GM08714 (cell line): ENCODE measurements around the gene HIF1A.

Source experiments
- H3K4me3 ChIP-seq: fragments of 200-500 bp; sonication (Bioruptor generic); 2 replicates; pipeline ENCODE4 v1.5.1; 2014; ENCODE audit warnings: mild to moderate bottlenecking, low read length, inconsistent platforms
- ZNF274 ChIP-seq: IDR thresholded peaks from 2 replicates; pipeline ENCODE4 v1.6.1; 2012; ENCODE audit warnings: mild to moderate bottlenecking, low read depth, low read length

HIF1A gene

DNA sequence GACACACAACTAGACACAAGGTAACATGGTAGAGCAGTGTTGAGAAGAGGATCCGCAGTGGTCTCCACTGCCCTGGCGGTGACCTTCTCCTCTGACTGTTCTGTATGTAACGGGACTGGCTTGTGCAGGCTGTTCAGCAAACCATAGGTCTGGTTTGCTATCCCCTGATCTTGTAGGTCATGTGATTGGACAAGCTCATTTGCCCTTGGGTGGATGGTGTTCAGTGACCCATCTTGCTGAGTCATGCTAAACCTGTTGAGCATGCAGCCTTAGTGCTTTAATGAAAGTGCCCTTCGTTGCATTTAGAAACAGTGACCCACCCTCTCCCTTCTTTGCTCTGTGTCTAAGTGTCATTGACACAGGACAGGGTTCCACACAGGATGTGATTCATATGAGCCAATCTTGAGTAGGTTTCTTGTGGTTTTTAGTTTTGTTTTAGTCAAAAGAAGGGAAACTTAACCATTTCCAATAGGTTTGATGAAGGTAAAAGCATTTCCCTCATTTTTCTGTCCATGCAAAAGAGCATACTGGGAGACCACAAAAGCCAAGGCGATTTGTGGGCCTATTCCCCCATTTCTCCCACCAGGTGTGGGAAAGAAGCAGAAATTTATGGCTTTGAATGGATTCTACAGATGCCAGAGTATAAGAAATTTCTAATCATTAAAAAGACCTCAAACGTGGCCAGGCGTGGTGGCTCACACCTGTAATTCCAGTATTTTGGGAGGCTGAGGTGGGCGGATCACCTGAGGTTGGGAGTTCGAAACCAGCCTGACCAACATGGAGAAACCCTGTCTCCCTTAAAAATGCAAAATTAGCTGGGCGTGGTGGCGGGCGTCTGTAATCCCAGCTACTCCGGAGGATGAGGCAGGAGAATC, 32.6 kb upstream of the HIF1A start:
- TF ChIP-seq ZNF274: no peak
- H3K4me3 ChIP-seq: peak overlapping the region; percentile 59; the same call in 1 of the 2 replicates

DNA sequence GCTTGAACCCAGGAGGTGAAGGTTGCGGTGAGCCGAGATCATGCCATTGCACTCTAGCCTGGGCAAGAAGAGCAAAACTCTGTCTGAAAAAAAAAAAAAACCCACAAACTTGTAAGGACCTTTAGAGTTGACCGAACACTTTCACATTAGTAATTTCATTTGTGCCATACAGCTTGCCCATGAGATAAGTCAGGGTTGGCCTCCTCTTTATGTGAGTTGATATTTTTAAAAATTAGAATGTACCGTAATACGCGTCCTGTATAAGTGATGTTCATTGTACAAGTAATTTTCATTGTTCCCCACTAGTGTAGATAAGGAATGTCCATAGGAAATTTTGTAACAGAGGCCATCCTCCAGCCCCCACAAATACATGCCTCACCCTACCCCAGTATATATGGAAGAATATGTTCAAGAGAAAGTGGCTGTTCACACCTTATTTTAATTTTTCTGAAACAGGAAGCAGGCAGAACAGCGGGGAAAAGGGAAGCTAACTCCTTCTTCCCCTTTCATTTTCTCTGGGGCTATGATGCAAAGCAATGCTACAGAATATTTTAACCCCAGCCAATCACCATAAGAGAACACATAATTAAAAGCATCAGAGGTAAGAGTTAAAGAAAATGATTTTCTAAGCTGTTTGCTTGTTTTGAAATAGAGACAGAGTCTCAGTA, 31.9 kb upstream of the HIF1A start:
- TF ChIP-seq ZNF274: no peak
- H3K4me3 ChIP-seq: peak overlapping the region; percentile 59; the same call in 1 of the 2 replicates

DNA sequence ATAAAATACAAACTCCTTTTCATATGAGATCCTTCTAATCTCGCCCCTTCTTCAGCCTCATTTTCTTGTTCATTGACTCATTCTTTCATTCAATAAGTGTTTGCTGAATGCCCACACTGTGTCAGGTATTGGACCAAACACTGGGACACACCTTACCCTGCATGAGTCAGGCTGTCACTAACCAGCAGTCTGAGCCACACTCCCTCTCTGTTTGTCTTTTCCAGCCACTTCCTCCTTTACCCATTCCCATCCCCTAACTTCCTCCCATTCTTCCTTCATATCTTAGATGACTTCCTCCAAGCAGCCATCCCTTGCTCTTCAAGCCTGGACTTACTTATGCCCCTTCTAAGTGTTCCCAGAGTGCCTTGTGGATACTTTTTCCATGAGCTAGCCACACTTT, 27.0 kb upstream of the HIF1A start:
- no peak for TF ChIP-seq ZNF274
- no peak overlapping the region for H3K4me3 ChIP-seq

DNA sequence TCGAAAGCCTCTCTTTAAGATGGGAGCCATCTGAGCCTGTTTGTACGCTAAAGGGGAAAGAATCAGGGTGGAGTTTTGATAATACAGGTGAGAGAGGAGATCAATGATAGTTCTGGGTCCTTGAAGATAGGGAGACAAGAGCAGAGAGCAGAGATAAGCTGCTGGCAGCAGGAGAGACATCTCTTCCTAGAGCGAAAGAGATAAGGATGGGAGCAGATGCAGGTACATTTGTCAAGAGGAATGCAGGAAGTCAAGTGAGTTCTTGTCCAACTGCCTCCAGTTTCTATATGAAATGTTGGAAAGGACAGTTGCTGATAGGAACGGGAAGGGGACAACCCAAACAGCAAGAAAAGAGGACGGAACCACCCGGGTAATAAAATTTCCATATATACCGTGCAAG, 24.7 kb upstream of the HIF1A start:
- no peak for TF ChIP-seq ZNF274
- H3K4me3 ChIP-seq: no peak overlapping the region; the same call in 1 of the 2 replicates

DNA sequence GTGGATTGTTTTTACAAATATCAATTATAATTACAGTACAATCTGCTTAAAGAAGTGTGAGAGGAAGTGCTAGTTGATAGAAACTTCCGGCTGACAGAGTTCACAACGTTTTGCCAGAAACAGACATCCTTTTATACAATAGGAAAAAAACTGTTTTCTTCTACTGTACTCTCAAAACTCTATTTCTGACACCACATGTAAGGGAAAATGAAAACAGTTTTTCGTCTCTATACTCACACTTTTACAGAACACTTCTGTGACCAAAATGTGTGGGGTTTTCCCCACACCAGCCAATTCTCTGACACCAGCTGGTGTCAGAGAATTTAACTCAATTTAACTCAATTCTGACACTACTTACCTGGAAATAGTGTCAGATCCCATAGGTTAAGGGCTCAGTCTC, 24.2 kb upstream of the HIF1A start:
- H3K4me3 ChIP-seq: peak overlapping the region; percentile 36; the same call in 1 of the 2 replicates
- no peak for TF ChIP-seq ZNF274

DNA sequence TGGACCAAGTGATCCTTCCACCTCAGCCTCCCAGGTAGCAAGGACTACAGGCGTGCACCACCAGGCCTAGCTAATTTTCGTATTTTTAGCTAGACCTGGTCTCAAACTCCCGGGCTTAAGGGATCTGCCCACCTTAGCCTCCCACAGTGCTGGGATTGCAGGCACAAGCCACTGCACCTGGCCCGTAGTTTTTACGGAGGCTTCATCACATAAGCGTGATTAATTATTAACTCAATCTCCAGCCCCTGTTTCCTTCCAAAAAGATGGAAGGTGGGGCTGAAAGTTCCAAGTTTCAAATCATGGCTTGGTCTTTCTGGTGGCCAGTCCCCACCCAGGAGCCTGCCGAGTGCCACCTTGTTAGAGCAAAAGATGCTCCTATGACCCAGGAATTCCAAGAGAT, 22.5 kb upstream of the HIF1A start:
- TF ChIP-seq ZNF274: no peak
- H3K4me3 ChIP-seq: no peak overlapping the region

DNA sequence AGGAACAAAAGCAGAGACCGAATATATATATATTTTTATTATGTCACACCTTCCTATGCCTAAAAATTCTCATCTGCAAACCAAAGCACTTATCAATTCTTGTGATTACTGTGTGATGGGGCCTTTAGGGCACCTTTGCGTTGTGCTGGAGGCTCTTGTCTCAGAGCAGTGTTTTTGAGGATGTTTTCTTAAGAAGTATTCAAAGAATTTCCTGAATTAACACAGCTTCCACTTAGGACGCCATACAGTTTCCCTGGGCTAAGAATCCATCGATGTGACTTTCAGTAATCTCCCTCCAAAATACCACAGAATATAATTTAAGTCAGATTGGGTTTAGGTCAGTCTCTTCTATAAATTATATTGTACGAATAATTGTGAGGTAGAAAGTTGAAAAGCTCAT, 22.0 kb upstream of the HIF1A start:
- no peak for TF ChIP-seq ZNF274
- no peak overlapping the region for H3K4me3 ChIP-seq

DNA sequence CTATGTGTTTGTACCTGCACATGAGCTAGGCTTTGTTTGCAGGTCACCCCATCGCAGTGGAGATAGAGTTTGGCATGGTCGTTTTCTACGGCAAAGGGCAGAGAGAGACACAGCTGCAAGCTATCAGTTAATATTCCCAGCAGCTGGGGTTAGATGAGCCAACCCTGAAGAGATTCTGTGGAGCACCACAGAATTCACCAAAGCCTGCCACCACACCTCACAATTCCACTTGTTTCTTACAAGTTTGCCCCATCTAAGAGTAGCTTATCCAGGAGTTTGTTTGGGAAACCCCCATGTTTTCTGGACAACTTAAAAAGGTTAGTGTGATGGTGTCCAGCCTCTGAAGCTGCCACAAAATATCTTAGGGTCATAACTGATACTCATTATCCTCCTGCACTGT, 20.0 kb upstream of the HIF1A start:
- TF ChIP-seq ZNF274: no peak
- no peak overlapping the region for H3K4me3 ChIP-seq

DNA sequence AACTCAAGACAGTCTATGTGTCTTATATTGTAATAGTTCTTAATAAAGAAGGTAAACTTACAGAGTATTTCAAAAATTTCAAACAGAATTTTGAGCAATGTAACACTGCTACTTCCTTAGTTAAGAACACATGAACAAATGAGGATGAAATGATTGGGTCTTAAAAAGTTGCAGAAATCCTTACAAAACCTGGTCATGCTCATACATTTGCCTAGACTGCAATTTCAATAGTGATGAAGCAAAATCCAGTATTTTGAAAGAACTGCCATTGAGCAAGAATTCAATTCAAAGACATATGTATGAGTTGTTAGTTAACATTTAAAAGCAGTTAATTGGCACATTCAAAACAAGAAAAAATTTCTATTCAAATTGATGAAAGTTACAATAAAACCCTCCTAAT, 17.8 kb upstream of the HIF1A start:
- no peak for TF ChIP-seq ZNF274
- no peak overlapping the region for H3K4me3 ChIP-seq

DNA sequence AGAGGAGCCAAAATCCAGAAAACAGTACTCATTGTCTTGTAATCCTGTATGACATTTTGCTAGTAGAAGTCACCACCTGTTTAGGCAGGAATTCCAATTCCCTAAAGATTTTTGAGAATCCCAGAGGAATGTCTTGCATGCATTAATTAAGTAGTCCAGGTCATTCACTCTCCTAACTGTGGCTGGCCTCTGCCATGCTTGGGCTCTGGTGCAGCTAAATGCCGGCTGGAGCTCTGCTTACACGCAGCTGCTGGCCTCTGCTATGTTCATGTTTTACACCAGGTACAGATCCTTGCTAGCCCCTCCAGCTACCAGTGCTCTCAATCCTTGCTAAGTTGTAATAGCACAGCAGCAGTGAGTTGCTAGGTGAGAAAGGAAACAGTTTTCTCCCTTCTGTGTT, 16.3 kb upstream of the HIF1A start:
- no peak for TF ChIP-seq ZNF274
- H3K4me3 ChIP-seq: no peak overlapping the region

DNA sequence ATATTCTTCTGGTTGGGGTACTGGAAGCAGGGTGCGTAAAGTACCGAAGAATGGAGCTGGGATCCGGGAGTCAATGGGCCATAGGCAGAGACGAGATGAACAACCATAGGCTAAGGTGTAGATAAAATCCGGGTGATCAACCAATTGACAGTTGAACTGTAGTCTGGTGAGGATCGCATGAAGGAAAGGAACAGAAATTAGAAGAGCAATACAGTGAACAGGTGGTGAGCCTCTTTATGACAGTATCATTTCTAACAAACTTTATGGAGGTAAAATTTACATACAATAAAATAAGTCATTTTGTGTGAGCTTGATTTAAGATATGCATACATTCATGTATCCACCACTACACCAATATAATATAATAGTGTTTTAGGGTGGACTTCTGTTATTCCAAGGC, 13.9 kb upstream of the HIF1A start:
- H3K4me3 ChIP-seq: no peak overlapping the region
- TF ChIP-seq ZNF274: no peak

DNA sequence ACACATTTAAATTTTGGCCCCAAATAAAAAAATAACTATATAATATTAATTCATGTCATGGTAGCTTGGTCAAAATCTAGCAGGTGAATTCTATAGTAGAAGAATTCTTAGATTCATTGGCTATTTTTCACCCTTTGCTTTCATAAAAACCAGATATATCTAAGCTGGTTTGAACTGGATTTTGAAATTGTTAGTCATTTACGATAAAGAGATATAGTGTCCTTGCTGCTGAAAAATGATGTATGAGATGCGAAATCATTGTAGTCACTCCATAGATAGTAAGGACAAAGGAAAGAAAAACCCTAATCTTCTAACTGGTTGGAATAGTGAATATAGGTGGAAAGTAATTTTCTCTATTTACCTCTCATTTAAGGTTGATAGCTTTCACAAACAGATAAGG, 12.2 kb upstream of the HIF1A start:
- no peak for TF ChIP-seq ZNF274
- no peak overlapping the region for H3K4me3 ChIP-seq

DNA sequence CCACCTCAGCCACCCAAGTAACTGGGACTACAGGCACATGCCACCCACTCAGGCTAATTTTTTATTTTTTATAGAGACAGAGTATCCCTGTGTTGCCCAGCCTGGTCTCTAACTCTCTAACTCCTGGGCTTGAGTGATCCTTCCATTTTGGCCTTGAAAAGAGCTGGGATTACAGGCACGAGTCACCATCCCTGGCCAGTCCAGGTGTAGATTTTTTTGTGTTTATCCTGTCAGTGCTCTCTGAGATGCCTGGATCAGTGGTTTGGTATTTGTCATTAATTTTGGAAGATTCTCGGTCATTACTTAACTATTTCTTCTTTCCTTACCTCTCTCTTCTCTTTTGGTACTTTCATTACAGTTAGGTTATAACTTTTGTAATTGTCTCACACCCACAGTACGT, 5.3 kb upstream of the HIF1A start:
- H3K4me3 ChIP-seq: no peak overlapping the region
- TF ChIP-seq ZNF274: no peak

DNA sequence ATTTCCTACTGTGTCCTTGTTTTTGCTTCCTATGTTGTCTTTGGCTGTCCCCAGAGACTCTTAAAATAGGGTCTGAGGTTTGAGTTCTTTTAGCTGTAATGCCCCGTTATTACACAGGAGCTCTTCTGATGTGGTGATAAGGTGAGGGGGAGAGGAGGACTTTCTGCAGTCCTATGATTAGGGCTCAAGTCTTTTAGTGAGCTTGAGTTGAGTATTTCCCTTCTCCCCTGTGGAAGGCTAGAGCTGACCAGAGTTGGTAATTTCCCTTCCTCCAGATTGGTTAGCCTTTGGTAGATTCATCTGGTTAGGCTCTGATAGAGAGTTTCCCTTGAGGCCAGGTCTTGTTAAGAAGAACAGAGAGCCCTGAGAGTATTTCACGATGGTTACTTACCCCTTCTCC, 4.3 kb upstream of the HIF1A start:
- no peak overlapping the region for H3K4me3 ChIP-seq
- no peak for TF ChIP-seq ZNF274

DNA sequence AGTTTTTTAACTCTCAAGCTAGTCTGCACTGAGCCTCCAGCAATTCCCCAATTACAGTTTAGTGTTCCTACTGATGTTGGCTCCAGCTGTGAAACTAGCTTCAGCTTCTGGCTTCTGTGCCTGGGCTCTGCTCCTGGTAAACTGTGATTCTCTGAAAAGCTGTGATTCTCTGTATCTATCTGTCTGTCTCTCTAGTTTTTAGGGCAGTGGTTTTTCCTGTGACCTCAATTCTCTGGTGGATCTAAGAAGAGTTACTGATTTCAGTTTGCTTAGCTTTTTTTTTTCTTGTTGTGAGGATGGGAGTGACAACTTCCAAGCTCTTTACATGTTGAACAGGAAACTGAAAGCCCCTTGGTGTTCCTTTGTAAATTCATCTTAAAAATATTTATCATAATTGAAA, 3.8 kb upstream of the HIF1A start:
- H3K4me3 ChIP-seq: no peak overlapping the region
- no peak for TF ChIP-seq ZNF274
